ENCODE results near the gene PAX2.
A peak's percentile ranks its signal among the peaks of the same experiment; 100 is the strongest.

Gene PAX2

GRCh38 chr10:100806356-100806645 is 60.9 kb downstream of the PAX2 start:
- DNase-seq: no peak
- intact Hi-C loops (cut with DNase I): no loop called here

DNA sequence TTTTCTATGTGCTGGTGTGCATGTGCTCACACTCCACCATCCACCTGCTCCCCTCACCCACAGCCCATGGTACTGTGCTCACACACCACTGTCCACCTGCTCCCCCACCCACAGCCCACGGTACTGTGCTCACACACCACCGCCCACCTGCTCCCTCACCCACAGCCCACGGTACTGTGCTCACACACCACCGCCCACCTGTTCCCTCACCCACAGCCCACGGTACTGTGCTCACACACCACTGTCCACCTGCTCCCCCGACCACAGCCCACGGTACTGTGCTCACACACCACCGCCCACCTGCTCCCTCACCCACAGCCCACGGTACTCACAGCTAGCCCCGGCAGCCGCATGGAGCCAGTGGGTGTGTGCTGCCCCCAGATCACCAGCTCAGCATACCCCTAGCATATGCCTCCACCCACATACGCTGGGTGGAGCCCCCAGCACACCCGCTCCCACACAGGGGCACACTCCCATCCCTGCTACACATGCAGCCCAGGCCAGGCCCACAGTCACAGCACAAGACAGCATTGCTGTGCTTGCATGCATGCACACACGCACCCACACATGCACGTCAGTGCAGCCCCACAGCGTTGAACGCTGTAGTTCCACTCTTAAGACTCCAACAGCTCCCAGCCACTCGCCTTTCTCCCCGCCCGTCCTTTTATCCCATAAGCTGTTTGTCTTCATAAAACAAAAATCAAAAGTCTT is 62.0 kb downstream of the PAX2 start:
- intact Hi-C loops (cut with DNase I): no loop called here
- DNase-seq: peak in 13 of 42 donors; percentile 3 to 53 (median 19)

DNA sequence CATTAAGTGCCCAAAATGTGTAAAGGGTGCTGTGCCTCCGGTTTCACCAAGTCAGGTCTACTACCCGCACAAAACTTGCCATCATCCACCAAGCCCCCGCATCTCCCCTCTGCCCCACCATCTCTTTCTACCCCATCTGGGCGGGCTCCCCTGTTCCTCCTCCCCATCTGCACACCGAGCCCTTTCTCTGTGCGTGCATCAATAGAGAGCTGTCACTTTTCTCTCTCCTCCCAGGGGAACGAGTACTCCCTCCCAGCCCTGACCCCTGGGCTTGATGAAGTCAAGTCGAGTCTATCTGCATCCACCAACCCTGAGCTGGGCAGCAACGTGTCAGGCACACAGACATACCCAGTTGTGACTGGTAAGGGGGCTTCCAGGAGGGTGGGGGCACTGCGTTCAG is 63.5 kb downstream of the PAX2 start:
- no peak for DNase-seq
- intact Hi-C loops (cut with DNase I): no loop called here

GRCh38 chr10:100810091-100810834 is 64.9 kb downstream of the PAX2 start:
- peak in 2 of 42 donors; percentile 1 to 35 for DNase-seq
- intact Hi-C loops (cut with DNase I): no loop called here

DNA sequence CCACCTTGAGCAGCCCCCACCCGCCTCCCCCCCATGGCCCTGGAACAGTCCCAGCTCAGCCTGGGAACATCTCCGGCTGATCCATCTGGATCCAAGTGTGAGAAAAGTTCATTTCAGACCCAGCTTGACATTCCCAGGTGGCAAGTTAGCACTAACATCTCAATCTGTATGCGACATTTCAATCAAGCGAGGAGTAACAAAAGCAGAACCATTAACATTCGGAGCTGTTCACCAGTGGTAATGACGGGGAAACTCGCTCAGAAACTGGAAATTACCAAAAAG is 65.4 kb downstream of the PAX2 start:
- DNase-seq: no peak
- intact Hi-C loops (cut with DNase I): no loop called here

GRCh38 chr10:100811261-100811660 is 65.9 kb downstream of the PAX2 start:
- intact Hi-C loops (cut with DNase I): no loop called here
- DNase-seq: no peak

- intact Hi-C loops (cut with DNase I): no loop called here
- DNase-seq: peak in 1 of 42 donors; percentile 32
Measured at GRCh38 chr10:100811752-100812750, 66.7 kb downstream of the PAX2 start.

DNA sequence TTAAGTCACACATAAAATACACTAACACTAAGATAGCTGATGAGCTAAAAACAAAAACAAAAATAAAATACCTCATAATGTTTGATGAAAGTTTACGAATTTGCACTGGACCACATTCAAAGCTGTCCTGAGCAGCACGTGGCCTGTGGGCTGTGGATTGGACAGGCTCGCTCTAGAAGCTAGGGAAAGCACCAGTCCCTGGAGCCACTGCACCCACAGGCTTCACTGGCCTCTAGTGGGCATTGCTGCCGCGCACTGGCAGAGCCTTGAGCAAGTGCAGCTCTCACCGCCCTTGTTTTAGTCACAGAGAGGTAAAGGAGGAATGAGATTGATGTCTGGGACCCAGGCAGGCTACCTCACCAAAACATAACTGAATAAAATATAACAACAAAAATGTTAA is 67.6 kb downstream of the PAX2 start:
- DNase-seq: no peak
- intact Hi-C loops (cut with DNase I): no loop called here

DNA sequence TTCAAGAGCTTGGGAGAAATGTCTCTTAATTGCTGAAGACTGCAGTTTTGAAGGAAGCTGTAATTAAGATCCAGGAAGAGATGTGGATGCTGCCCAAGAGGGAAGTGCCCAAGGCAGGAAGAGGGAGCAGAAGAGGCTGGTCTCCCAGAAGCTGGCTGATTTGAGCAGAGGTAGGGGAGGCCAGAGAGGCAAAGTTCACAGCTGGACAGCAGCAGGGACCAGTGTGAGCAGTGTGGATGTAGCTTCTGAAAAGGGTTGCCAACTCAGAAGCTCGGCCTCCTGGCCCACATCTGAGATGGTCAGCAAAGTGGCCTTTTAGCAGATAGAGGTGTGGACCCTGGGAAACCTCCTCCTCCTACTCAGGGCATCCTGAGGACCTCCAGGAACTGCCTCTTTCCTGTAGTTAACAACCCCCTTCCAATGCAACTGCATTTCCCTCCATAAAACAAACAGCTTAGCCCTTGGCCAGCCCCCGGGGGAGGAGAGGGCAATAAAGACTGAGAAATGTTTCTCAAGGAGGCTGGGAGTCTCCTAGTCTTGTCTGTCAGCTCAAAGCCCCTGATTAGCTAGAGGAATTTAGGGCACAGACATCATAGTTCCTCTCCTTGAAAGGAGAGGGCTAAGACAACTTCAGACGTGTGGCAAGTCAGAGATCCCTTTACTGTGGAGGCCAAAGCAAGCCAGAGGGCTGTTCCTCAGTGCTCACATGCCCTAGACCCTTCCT is 69.5 kb downstream of the PAX2 start:
- intact Hi-C loops (cut with DNase I): no loop called here
- DNase-seq: peak in 1 of 42 donors; percentile 8

GRCh38 chr10:100816671-100817070 is 71.3 kb downstream of the PAX2 start:
- DNase-seq: peak in 1 of 42 donors; percentile 19
- intact Hi-C loops (cut with DNase I): no loop called here

GRCh38 chr10:100817268-100817839 is 72.0 kb downstream of the PAX2 start:
- peak in 1 of 42 donors; percentile 19 for DNase-seq
- intact Hi-C loops (cut with DNase I): no loop called here

- DNase-seq: no peak
- intact Hi-C loops (cut with DNase I): no loop called here
Measured at GRCh38 chr10:100819424-100819823, 74.0 kb downstream of the PAX2 start.

DNA sequence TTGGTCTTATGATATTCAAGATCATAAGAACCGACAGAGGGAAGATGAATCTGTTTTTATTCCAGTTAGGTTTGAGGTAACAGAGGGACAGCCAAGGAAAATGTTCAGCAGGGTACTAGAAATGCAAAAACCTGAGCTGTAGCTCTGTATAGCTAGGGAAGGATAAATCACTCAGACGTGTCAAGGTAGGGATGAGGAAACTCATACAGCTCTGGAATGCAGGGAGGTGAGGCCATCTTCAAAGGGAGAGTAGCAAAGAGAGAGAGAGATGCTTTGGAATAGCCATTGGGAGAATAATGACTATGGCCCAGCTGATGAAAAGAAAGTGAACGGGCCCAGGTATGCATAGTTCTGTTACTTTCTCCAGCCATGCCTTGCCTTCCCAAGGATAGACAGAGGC is 77.8 kb downstream of the PAX2 start:
- intact Hi-C loops (cut with DNase I): no loop called here
- DNase-seq: no peak

DNA sequence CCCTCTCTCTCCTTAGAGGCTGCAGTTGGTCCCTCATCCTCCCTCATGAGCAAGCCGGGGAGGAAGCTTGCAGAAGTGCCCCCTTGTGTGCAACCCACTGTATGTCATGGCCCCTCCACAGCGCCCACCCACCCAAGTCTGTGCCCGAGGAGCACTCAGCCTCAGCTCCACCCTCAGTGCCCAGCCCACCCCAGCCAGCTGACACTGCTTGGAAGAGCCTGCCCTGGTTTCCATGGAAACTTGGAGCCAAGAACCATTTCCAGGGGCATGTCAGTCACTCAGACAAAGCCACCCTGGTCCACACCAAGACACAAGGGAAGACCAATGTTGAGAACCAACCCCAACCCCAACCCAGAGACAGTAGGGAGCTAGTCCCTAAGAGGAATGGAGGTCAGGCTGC is 79.5 kb downstream of the PAX2 start:
- peak in 1 of 42 donors; percentile 23 for DNase-seq
- intact Hi-C loops (cut with DNase I): no loop called here

DNA sequence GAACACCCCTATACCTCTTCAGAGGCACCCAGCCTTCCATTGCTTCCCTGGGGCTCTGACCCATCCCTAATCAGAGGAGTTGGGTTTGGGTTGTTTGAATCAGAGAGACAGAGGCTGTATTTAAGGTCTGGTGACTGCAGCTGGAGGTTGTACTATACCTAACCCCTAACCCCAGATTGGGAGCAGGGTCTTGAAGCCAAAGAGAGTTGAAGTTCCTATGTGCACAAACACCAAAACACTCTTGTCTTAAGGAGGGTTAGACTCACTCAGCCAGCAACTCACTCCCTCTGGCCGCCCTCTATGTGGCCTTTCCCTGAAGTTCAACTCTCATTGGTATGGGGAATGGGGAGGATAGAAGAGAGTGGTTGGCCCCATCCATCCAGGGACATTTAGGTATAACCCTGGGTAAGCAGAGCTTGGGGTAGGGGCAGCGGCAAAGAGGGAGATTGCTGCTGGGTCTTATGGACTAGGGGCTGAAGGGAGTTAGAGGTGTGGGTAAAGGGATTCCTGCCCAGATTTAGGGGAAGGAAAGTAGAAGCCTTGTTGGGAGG is 80.0 kb downstream of the PAX2 start:
- DNase-seq: no peak
- intact Hi-C loops (cut with DNase I): no loop called here

- no peak for DNase-seq
- intact Hi-C loops (cut with DNase I): no loop called here
Measured at GRCh38 chr10:100826031-100826651, 80.8 kb downstream of the PAX2 start.

DNA sequence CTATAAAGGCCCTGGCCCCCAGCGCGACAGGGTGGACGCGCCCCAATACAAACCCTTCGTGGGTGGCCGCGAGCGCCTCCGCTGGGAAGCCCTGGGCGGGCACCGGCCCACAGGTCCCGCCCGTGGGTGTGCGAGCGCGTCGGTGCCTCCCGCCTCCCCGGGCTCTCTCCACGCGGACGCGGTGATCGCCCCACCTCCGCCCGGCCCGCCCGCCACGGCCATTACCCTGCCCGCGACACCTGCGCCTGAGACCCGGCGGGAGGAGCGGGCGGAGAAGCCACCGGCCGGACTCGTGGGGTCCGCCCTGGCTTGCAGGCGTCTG is 81.2 kb downstream of the PAX2 start:
- no peak for DNase-seq
- intact Hi-C loops (cut with DNase I): no loop called here

Data from head of caudate nucleus (tissue), 42 donors.